ENCODE results near the gene CLEC2A. TPM values are rescaled to one million over a fixed set of nuclear protein-coding genes. Genes with fewer than 3 reads are reported as not detected.
A peak's percentile ranks its signal among the peaks of the same experiment; 100 is the strongest.

Gene CLEC2A
- total RNA-seq, 1 experiment from 2014 or later = not detected

DNA sequence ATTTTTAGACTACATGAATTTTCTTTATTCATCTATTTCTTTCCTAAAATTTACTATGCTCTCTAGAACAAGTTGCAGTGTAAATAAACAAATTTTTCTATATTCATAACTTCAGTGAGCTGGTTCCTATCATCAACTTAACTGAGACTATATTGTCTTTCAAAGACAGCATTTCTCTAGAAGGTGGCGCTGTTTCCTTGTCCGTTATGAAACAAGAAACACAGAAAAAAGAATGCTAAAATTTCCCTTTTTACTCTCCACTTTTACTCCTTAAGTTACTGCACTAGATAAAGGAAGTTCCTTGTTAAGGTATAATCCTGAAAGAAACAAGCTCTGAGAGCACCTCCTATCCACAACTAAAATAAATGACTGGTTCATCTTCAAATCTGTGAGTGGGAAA is 8.2 kb upstream of the CLEC2A start:
- in situ Hi-C loops (cut with HindIII; ENCODE audit: low sequenced_read_pairs) = no loop called here
- DNase-seq (ENCODE audit: low spot score) = no peak

GRCh38 chr12:9936591-9936990 is 4.4 kb upstream of the CLEC2A start:
- no peak for DNase-seq (ENCODE audit: low spot score)
- in situ Hi-C loops (cut with HindIII; ENCODE audit: low sequenced_read_pairs) = no loop called here

GRCh38 chr12:9935026-9935425 is 2.9 kb upstream of the CLEC2A start:
- in situ Hi-C loops (cut with HindIII; ENCODE audit: low sequenced_read_pairs) = no loop called here
- DNase-seq (ENCODE audit: low spot score) = no peak

GRCh38 chr12:9933958-9934357 is 1.8 kb upstream of the CLEC2A start:
- in situ Hi-C loops (cut with HindIII; ENCODE audit: low sequenced_read_pairs) = no loop called here

GRCh38 chr12:9931245-9931644 is 925 bp downstream of the CLEC2A start:
- DNase-seq (ENCODE audit: low spot score) = no peak
- in situ Hi-C loops (cut with HindIII; ENCODE audit: low sequenced_read_pairs) = no loop called here

More at GRCh38 chr12:9933958-9934357, 1.8 kb upstream of the CLEC2A start:
- DNase-seq (ENCODE audit: low spot score) = no peak

DNA sequence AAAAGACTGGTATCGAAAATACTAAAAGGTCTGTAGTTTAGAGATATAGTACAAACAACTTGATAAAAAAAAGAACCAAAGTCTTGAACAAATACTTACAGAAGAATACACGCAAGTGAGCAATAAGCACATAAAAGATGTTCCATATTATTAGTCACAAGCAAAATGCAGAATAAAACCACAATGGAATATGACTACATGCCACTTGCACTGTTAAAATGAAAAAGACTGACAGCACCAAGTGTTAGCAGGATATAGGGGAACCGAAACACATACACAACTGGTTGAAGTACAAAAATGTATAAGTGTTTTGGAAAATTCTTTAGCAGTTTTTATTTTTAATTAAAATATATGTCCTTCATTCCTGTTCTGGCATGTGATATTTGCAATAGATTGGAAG is 3.6 kb downstream of the CLEC2A start:
- in situ Hi-C loops (cut with HindIII; ENCODE audit: low sequenced_read_pairs) = no loop called here
- no peak for DNase-seq (ENCODE audit: low spot score)

- in situ Hi-C loops (cut with HindIII; ENCODE audit: low sequenced_read_pairs) = no loop called here
- DNase-seq (ENCODE audit: low spot score) = no peak
These were observed 5.3 kb downstream of the CLEC2A start for GRCh38 chr12:9926876-9927275.

DNA sequence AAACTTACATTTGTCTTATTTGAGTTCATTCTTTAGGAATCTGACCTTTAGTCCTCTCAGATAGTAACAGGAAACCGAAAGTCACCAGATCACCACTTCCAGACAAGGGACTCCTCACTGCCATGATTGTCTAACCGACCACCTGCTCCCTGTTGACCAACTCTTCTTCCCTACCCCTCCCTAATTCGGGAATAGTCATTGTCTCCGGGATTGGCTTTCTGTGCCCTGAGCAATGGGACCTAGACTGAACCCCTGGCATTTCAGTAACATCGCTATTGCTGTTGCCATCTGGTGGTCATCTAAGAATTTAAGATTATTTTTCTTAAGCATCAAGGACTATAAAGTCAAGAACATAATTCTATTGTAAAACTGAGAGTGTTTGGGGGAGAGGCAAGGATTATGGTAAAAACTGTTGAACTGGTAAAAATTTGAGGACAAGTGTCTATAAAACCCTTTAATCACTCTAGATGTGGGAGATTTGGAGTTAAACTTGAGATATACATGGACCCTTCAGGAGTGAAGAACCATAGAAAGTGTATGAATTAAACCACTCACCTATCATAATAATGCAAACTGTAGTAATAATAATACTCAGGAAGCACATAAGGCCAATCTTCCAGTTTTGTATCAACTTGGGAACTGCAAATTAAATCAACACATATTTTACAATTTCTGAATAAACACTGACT is 6.3 kb downstream of the CLEC2A start:
- peak; percentile 11 for DNase-seq (ENCODE audit: low spot score)
- in situ Hi-C loops (cut with HindIII; ENCODE audit: low sequenced_read_pairs) = no loop called here

DNA sequence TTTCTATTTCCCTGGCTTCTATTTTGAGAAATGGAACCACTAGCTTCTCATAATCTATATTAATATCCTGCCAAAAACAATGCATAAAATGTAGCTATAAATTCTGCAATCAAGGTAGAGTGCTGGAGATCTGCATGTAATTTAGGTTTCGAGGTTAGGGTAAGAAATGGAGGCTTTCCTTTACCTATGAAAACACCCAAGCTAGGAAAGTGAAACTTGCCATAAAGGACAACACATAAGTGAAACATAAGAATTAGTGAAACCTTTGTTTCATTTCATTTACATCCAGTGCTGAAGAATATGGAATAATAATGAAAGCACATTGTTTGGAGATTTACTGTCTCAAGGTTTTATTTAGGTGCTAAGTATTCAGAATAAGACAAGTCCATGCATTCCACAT is 9.7 kb downstream of the CLEC2A start:
- no peak for DNase-seq (ENCODE audit: low spot score)
- in situ Hi-C loops (cut with HindIII; ENCODE audit: low sequenced_read_pairs) = no loop called here

GRCh38 chr12:9920451-9920850 is 11.7 kb downstream of the CLEC2A start:
- in situ Hi-C loops (cut with HindIII; ENCODE audit: low sequenced_read_pairs) = no loop called here

DNA sequence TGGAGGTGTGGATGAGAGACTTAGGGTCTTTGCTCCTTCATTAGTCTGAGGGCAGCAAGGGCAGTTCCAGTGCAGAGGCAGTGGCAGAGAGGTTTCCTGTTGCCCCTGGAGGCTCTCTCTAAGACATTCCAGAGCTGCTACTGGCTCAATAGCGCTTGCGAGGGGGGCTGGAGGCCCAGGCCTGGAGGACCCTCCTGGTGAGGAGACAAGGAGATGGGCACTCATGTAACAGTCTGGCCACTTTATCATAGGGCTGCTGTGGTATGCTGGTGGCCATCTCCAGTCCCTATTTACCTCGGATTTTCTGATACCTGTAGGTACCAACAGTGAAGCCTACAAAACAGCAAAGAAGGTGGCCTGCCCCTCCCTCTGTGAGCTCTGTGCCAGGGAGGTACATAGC is 12.7 kb downstream of the CLEC2A start:
- in situ Hi-C loops (cut with HindIII; ENCODE audit: low sequenced_read_pairs) = no loop called here
- no peak for DNase-seq (ENCODE audit: low spot score)

More at GRCh38 chr12:9920451-9920850, 11.7 kb downstream of the CLEC2A start:
- no peak for DNase-seq (ENCODE audit: low spot score)

DNA sequence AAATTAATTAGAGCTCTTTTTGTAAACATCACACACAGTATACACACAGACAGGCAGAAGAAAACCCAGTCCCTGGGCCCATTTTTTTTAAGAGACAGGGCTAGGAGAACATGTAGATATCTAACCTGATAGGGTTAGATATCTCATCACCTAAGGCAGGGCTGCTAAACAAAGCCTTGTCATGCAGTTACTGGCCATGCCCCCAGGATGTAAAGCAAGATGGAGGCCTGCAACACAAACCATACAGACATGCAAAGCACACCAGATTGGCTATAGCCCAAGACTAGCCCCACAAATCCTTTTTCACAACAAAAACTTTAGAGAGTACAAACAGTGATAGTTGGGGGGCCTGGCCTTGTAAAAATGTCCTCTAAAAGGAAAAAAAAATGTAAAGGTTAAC is 20.5 kb downstream of the CLEC2A start:
- in situ Hi-C loops (cut with HindIII; ENCODE audit: low sequenced_read_pairs) = no loop called here
- no peak for DNase-seq (ENCODE audit: low spot score)

- in situ Hi-C loops (cut with HindIII; ENCODE audit: low sequenced_read_pairs) = no loop called here
- DNase-seq (ENCODE audit: low spot score) = no peak
These were observed 21.3 kb downstream of the CLEC2A start for GRCh38 chr12:9910716-9911421.

DNA sequence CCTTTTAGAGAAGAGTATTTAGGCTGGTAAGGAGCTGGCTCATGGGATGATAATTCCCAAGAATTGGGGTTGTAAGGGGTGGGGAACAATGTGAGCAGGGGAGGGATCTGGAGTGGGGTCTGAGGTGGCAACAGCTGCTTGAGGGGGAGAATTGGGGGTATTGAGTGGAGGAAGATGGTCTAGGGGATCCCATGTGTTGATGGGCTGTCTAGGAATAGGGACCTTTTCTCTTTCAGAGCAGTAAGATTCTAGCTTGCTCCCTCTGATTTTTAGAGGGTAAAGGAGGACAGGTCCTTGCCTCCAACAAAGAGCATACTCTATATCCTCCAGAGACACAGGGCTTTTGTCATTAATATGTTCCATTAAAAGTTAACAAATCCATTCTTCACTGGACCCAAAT is 22.4 kb downstream of the CLEC2A start:
- DNase-seq (ENCODE audit: low spot score) = no peak
- in situ Hi-C loops (cut with HindIII; ENCODE audit: low sequenced_read_pairs) = no loop called here

GRCh38 chr12:9908350-9908749 is 23.8 kb downstream of the CLEC2A start:
- in situ Hi-C loops (cut with HindIII; ENCODE audit: low sequenced_read_pairs) = no loop called here
- DNase-seq (ENCODE audit: low spot score) = no peak

DNA sequence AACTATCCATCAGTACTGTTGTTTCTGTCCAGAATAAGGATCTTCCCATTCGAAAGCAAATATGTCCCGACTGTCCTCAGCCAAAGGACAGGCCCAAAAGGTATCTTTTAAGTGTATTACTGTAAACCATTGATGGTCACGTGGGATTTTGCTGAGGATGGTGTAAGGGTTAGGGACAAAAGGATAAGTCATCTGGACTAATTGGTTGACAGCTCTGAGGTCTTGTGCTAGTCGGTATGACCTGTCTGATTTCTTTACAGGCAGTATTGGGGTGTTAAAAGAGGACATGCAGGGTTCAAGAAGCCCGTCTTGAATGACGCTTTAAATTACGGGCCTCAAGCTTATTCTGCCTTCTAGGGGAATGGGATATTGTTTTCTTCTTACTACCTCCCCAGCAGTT is 24.4 kb downstream of the CLEC2A start:
- DNase-seq (ENCODE audit: low spot score) = no peak
- in situ Hi-C loops (cut with HindIII; ENCODE audit: low sequenced_read_pairs) = no loop called here

DNA sequence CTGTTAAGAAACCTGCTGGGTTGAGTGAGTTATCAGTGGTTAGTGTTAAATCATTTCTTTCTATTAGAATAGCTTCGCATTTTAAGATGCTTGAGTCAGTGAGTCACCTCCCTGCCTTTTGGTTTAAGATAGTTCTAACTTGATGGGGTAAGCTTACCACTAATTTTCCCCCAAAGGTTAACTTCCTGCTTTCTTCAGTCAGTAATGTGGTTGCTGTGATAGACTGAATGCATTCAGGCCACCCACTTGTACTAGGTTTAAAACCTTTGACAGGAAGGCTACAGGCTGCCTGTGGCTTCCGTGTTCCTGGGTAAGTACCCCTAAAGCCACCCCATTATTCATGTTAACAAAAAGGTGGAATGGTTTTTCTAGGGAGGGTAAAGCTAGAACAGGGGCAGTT is 25.3 kb downstream of the CLEC2A start:
- DNase-seq (ENCODE audit: low spot score) = no peak
- in situ Hi-C loops (cut with HindIII; ENCODE audit: low sequenced_read_pairs) = no loop called here

GRCh38 chr12:9902539-9903228 is 29.5 kb downstream of the CLEC2A start:
- in situ Hi-C loops (cut with HindIII; ENCODE audit: low sequenced_read_pairs) = no loop called here
- DNase-seq (ENCODE audit: low spot score) = no peak

DNA sequence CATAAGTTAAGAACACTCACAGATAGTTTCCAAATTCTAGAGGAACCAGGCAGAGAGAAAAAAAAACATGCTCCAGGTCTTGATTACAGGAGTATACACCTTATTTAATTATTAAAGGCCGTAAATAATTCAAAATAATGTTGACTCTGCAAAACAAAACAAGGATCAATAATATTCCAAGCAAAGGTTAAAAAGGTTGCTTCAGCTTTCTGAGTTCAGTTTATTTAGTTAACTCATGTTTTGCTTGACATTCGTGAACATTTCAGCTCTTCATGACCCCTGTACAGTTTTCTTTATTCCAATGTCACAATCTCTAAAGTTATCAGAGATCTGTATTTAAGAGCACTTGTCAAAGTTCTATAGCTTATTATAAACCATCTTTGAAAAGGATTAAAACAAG is 31.2 kb downstream of the CLEC2A start:
- in situ Hi-C loops (cut with HindIII; ENCODE audit: low sequenced_read_pairs) = no loop called here
- DNase-seq (ENCODE audit: low spot score) = no peak

DNA sequence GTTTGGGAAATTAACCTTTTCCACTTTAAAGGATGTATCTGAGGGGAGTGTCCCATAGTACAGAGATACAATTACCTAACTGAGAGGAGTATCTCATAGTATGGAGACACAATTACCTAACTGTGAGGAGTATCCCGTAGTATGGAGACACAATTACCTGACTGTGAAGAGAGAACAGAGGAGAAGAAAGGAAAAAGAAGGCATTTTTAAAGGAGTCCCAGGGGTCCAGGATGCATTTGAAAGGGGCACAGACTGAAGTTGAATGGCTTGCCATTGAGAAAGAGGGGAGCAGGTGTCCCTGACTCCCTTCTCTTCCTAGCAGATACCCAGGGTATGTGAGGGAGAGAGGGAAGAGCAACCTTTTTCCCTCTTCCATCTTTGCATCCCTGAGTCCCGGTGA is 33.0 kb downstream of the CLEC2A start:
- in situ Hi-C loops (cut with HindIII; ENCODE audit: low sequenced_read_pairs) = no loop called here
- no peak for DNase-seq (ENCODE audit: low spot score)
